ENCODE results near the gene TMBIM1. TPM values are rescaled to one million over a fixed set of nuclear protein-coding genes. Genes with fewer than 3 reads are reported as not detected.

Gene TMBIM1
- total RNA-seq, 1 experiment from 2014 or later, result 114 TPM

DNA sequence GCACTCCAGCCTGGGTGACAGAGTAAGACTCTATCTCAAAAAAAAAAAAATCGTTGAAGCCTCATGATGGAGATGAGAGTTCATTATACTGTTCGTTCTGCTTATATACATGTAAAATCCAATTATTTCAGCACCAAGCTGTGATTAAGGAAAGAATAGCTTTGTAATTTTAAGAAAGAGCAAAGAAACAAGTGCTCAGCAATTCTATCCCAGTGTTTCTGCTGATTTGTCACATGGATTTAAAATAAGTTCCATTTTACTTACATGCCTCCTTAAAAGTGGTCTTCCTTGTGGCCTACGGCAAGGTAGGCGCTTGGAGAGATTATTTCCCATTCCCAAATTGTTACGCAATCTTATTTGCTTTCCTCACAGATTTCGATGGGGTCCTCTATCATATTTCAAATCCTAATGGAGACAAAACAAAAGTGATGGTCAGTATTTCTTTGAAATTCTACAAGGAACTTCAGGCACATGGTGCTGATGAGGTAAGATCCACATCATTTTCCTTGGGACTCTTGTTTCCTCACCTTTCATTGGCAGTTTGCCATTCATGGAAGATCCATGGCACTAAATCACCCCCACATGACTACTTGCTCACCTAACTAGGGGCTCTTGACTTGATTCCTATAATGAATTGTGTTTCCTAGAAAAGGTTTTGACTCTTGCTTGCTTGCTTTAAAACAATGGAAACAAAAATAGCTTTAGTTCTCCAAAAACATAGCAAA is 63.8 kb downstream of the TMBIM1 start:
- no peak overlapping the region for H3K4me3 ChIP-seq (ENCODE audit: low read depth in 2 of 2, low read length in 2 of 2)
- no peaks in the 10 kb centered on the region for H3K9me3 ChIP-seq (ENCODE audit: control insufficient read depth, insufficient read depth, low read depth, low read length)
- no peak overlapping the region for H3K27ac ChIP-seq (ENCODE audit: low read length)
- TF ChIP-seq SIN3A (IDR thresholded peaks at IDR 0.05; ENCODE audit: borderline replicate concordance, insufficient read depth, low read depth, low read length) (no peak), TCF7L2 (IDR thresholded peaks at IDR 0.05; ENCODE audit: low read depth, low read length) (no peak), POLR2AphosphoS5 (IDR thresholded peaks at IDR 0.05; ENCODE audit: low read depth, low read length) (no peak)
- TF ChIP-seq, protein P1, sequence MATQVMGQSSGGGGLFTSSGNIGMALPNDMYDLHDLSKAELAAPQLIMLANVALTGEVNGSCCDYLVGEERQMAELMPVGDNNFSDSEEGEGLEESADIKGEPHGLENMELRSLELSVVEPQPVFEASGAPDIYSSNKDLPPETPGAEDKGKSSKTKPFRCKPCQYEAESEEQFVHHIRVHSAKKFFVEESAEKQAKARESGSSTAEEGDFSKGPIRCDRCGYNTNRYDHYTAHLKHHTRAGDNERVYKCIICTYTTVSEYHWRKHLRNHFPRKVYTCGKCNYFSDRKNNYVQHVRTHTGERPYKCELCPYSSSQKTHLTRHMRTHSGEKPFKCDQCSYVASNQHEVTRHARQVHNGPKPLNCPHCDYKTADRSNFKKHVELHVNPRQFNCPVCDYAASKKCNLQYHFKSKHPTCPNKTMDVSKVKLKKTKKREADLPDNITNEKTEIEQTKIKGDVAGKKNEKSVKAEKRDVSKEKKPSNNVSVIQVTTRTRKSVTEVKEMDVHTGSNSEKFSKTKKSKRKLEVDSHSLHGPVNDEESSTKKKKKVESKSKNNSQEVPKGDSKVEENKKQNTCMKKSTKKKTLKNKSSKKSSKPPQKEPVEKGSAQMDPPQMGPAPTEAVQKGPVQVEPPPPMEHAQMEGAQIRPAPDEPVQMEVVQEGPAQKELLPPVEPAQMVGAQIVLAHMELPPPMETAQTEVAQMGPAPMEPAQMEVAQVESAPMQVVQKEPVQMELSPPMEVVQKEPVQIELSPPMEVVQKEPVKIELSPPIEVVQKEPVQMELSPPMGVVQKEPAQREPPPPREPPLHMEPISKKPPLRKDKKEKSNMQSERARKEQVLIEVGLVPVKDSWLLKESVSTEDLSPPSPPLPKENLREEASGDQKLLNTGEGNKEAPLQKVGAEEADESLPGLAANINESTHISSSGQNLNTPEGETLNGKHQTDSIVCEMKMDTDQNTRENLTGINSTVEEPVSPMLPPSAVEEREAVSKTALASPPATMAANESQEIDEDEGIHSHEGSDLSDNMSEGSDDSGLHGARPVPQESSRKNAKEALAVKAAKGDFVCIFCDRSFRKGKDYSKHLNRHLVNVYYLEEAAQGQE (IDR thresholded peaks at IDR 0.05; ENCODE audit: insufficient read depth in 1 of 2, low read depth in 2 of 2, low read length in 1 of 2), result no peak
- TF ChIP-seq, protein P2, sequence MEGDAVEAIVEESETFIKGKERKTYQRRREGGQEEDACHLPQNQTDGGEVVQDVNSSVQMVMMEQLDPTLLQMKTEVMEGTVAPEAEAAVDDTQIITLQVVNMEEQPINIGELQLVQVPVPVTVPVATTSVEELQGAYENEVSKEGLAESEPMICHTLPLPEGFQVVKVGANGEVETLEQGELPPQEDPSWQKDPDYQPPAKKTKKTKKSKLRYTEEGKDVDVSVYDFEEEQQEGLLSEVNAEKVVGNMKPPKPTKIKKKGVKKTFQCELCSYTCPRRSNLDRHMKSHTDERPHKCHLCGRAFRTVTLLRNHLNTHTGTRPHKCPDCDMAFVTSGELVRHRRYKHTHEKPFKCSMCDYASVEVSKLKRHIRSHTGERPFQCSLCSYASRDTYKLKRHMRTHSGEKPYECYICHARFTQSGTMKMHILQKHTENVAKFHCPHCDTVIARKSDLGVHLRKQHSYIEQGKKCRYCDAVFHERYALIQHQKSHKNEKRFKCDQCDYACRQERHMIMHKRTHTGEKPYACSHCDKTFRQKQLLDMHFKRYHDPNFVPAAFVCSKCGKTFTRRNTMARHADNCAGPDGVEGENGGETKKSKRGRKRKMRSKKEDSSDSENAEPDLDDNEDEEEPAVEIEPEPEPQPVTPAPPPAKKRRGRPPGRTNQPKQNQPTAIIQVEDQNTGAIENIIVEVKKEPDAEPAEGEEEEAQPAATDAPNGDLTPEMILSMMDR (IDR thresholded peaks at IDR 0.05), result no peak
- H3K27me3 ChIP-seq (ENCODE audit: control insufficient read depth, insufficient read depth, low read length), result no peaks in the 10 kb centered on the region
- in situ Hi-C loops (cut with HindIII; ENCODE audit: low pct_unique_long_range_greater_than_20kb, low sequenced_read_pairs), result no loop called here
- H3K4me1 ChIP-seq (ENCODE audit: control insufficient read depth, insufficient read depth, low read length), result no peaks in the 10 kb centered on the region
- peaks cover 37% of the 10 kb centered on the region for H3K36me3 ChIP-seq (ENCODE audit: control insufficient read depth, insufficient read depth, low read length)
- DNase-seq (ENCODE audit: low read depth, low spot score) (no peak), ATAC-seq (no peak)
- intact Hi-C loops (cut with micrococcal nuclease; ENCODE audit: unreplicated experiment), result no loop called here
- ChIA-PET CTCF (no interaction called here), POLR2A (no interaction called here)
- BruUV-seq (replicated peaks), result no TSS peak

DNA sequence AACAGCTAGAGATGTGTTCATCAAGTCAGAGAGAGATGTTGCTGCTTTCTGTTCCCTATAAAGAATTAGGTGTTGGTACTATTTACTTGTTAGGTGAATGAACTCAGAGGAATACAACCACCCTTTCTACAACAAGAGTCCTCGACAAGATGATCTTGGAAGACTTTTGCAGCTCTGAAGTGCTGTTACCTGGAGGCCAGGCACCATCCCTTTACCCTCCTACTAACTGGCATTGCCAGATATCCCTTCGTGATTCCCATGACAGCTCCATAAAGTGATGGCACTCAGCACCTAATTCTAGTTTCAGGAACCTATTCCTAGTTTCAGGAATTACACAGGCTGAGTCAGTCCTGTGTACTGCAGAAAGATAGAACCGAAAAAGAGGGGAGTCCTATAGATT is 65.4 kb downstream of the TMBIM1 start:
- Histone ChIP-seq H3K9me3 (ENCODE audit: control insufficient read depth, insufficient read depth, low read depth, low read length) (no peaks in the 10 kb centered on the region), H3K27me3 (ENCODE audit: control insufficient read depth, insufficient read depth, low read length) (no peaks in the 10 kb centered on the region), H3K4me3 (ENCODE audit: low read depth in 2 of 2, low read length in 2 of 2) (no peak overlapping the region), H3K4me1 (ENCODE audit: control insufficient read depth, insufficient read depth, low read length) (peaks cover 8% of the 10 kb centered on the region; the same call in 1 of the 2 replicates), H3K27ac (ENCODE audit: low read length) (no peak overlapping the region), H3K36me3 (ENCODE audit: control insufficient read depth, insufficient read depth, low read length) (peaks cover 41% of the 10 kb centered on the region)
- TF ChIP-seq, protein P2 (IDR thresholded peaks at IDR 0.05), result no peak
- TF ChIP-seq, protein P1 (IDR thresholded peaks at IDR 0.05; ENCODE audit: insufficient read depth in 1 of 2, low read depth in 2 of 2, low read length in 1 of 2), result no peak
- TF ChIP-seq TCF7L2 (IDR thresholded peaks at IDR 0.05; ENCODE audit: low read depth, low read length) (no peak), SIN3A (IDR thresholded peaks at IDR 0.05; ENCODE audit: borderline replicate concordance, insufficient read depth, low read depth, low read length) (no peak), POLR2AphosphoS5 (IDR thresholded peaks at IDR 0.05; ENCODE audit: low read depth, low read length) (no peak)
- CTCF ChIA-PET, result no interaction called here
- POLR2A ChIA-PET, result no interaction called here
- in situ Hi-C loops (cut with HindIII; ENCODE audit: low pct_unique_long_range_greater_than_20kb, low sequenced_read_pairs), result no loop called here
- DNase-seq (ENCODE audit: low read depth, low spot score), result no peak
- intact Hi-C loops (cut with micrococcal nuclease; ENCODE audit: unreplicated experiment), result no loop called here
- BruUV-seq (replicated peaks), result no TSS peak
- ATAC-seq, result no peak
